A204.1 (cell line): Measurements from ENCODE around the gene C5.

ENCODE experiments used
- FAIRE-seq: peaks from 2 replicates; lab custom pipeline; 2012; peaks lifted over from hg19 to GRCh38; lab: Jason Lieb, UNC

Gene C5

GRCh38 chr9:120923620-120924328, 126.3 kb downstream of the C5 start:
- no peak for FAIRE-seq

GRCh38 chr9:120922404-120923195, 127.5 kb downstream of the C5 start:
- FAIRE-seq: no peak

GRCh38 chr9:120921661-120922181, 128.4 kb downstream of the C5 start:
- no peak for FAIRE-seq

GRCh38 chr9:120920806-120921178, 129.3 kb downstream of the C5 start:
- no peak for FAIRE-seq

GRCh38 chr9:120919843-120920805, 130.0 kb downstream of the C5 start:
- no peak for FAIRE-seq

DNA sequence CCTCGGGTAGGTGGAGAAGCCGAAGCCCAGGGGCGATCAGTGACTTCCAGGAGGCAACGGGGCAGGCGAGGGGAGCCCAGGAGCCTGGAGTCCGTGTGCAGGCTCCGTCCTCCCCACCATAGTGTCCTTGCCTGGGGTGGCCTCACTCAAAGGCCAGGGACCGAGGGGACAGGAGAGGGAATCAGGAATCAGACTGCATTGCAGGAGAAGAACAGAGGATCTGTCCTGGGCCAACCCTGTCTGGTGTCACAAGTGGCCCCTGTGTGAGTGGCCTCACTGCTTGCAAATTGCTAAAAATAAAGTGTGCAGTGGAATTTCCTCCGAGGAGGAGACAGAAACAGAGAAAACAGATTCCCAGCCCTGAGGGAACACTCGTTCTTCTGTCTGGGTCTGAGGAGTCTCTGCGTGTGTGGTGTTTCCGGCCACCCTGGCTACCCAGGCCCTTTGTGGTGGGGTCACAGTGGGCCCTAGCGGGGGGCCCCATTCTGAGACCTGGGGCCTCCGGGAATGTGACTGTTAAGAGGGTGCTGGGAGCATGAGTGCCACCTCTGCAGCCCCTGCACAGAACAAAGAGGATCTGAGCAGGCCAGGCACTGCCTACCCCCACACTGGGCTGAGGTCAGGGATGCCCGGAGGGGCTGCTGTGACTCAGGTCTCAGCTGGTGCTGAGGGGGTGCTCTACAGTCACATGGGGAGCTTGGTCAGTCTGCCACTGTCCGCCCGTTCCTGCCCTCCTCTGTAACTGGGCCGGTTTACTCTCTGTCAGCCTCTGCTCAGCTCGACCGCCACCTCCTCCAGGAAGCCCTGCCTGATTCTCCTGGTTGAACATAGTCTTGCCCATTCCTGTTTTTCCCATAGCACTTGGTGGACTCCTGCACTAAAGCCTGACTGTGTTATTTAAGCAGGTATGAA, 130.9 kb downstream of the C5 start:
- no peak for FAIRE-seq

- FAIRE-seq: no peak
Observed at GRCh38 chr9:120917929-120918762, 131.9 kb downstream of the C5 start.

- no peak for FAIRE-seq
Observed at GRCh38 chr9:120916991-120917880, 132.8 kb downstream of the C5 start.

- no peak for FAIRE-seq
Observed at GRCh38 chr9:120916588-120916987, 133.5 kb downstream of the C5 start.

- FAIRE-seq: no peak
Observed at GRCh38 chr9:120915854-120916470, 134.1 kb downstream of the C5 start.

DNA sequence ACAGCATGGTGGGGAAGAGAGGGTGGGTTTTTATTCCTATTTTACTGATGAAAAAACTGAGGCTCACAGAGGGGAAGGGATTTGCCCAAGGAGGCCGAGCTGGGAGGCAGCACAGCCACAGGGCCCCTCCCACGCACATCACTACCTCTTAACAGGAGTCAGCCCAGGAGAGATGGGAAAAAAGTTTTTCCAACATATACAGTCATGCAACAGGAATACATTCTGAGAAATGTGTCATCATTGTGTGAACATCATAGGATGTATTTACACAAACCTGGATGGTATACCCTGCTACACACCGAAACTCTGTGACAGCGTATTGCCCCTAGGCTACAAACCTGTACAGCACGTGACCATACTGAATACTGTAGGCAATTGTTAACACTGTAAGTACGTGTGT, 135.1 kb downstream of the C5 start:
- FAIRE-seq: no peak

DNA sequence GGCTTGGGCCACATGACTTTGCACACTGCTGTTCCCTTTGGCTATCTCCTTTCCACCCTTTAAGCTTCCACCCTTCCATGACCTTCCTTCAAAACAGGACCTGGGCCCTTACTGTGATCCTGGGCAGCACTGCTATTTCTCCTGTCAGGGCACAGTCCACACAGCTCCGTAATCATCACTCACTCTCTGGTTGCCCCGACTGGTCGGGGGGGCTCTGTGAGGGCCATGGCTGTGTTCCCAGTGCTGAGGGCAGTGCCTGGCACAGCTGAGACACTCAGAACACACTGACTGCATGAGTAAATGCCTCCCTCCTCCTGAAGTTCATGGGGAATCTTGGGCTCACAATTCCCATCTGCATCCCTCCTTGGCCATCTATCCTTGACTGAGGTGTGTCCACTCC, 135.7 kb downstream of the C5 start:
- no peak for FAIRE-seq

GRCh38 chr9:120913647-120914264, 136.3 kb downstream of the C5 start:
- FAIRE-seq: no peak

GRCh38 chr9:120912958-120913646, 137.0 kb downstream of the C5 start:
- no peak for FAIRE-seq

DNA sequence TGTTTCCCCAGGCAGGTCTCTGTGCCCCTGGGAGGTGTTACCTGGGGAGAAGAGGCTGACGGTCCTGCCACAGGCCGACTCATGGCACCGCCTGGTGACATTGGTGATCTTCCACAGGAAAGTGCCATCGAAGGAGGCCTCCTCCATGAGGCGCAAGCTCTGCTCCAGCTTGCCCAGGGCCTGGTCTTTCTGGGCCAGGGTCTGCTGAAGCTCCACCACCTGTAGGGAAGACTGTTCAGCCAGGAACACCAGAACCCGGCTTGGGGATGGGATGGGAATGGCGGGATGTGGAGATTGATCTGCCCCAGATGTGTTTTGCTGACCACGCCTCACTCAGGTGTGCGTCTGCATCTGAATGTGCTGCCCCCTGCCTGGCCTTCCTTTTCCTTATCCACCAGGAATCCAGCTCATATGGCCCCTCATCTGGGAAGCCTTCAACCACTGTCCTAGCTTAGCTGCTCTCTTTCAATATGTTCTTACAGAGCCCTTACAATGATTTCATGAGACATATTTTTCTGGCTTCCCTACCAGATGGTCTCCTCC, 138.7 kb downstream of the C5 start:
- no peak for FAIRE-seq

DNA sequence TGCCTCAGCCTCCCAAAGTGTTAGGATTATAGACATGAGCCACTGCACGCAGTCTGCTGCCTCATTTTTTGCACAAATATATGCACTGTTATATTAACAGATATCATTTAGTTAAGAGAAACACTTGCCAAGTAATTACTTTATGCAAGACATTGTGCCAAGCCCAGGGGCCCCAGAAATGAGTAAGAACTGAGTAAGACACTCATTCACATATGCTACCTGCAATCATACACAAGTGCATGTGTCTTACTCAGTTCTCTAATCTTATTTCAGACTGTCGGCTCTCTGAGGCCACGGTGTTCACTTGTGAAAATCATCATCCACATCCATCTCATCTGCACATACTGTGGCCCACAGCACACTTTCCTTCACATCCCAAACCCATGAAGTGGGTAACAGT, 139.4 kb downstream of the C5 start:
- no peak for FAIRE-seq

DNA sequence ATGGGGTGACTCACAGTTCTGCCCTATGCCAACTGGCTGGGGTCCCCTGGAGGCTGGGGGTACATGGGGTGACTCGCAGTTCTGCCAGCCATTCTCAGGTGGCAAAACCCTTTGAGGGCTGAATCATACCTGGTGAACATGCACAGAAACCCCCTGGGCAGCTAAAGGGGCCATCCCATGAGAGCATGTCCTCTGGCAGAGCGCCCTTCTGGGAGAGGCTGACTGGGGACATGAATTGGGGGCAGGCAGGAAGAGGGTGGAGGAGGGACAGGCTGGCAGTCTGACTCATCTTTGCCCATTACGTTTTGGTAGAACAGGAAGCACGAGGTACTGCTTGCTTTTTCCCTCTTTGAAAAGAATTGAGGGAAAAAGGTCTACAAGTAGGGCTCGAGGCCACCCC, 140.2 kb downstream of the C5 start:
- no peak for FAIRE-seq
